Thyroid gland (tissue), 4 donors: ENCODE measurements around the gene CD200R1L. TPM values are rescaled to one million over a fixed set of nuclear protein-coding genes. Genes with fewer than 3 reads are reported as not detected.
"Not testable (repeated sequence)": the region's sequence is repeated elsewhere in the genome, so short reads cannot be mapped to it uniquely, and the experiment has no call there.

Experiments
- DNase-seq, 2 donors: peaks; one replicate each; pipeline ENCODE4 v3.0.0-alpha.2; 2019
- H3K27ac ChIP-seq, 3 donors: fragments of 200-600 bp; sonication (generic); 1 replicate in 2 of 3; 2 replicates in 1 of 3; pipeline ENCODE4 v1.5.1; 2016 to 2019; ENCODE audit warnings: mild to moderate bottlenecking in 1 of 3, moderate library complexity in 1 of 3
- H3K27me3 ChIP-seq: fragments of 200-600 bp; sonication (generic); one replicate; pipeline ENCODE4 v1.5.1; 2019
- H3K36me3 ChIP-seq, 2 donors: fragments of 200-600 bp; sonication (generic); one replicate each; pipeline ENCODE4 v1.5.1; 2016 to 2019
- H3K4me1 ChIP-seq, 2 donors: fragments of 200-600 bp; sonication (generic); one replicate each; pipeline ENCODE4 v1.5.1; 2017 to 2019
- H3K4me3 ChIP-seq, 3 donors: fragments of 200-600 bp; sonication (generic); replicated peaks in 1 of 3; 1 replicate in 2 of 3; 2 replicates in 1 of 3; pipeline ENCODE4 v1.5.1; 2016; ENCODE audit warnings: mild to moderate bottlenecking in 1 of 3
- H3K9me3 ChIP-seq: fragments of 200-600 bp; sonication (generic); one replicate; pipeline ENCODE4 v1.5.1; 2017
- CTCF ChIP-seq, 6 experiments: fragments of 200-600 bp in 3 of 6; fragments of 450-650 bp in 3 of 6; sonication (generic) in 3 of 6; IDR thresholded peaks; one replicate each; pipeline ENCODE4 v1.5.1; 2016 to 2019; ENCODE audit warnings: antibody characterized with exemption in 6 of 6, mild to moderate bottlenecking in 2 of 6, inconsistent platforms in 1 of 6, moderate library complexity in 1 of 6
- POLR2A ChIP-seq, 2 donors: fragments of 450-650 bp; IDR thresholded peaks; one replicate each; pipeline ENCODE4 v1.6.1; 2017; ENCODE audit warnings: antibody characterized with exemption in 2 of 2, mild to moderate bottlenecking in 2 of 2, moderate library complexity in 1 of 2
- WGBS, 2 donors: methylation state at CpG; one replicate each; pipeline ENCODE4 v1.1.5; 2017; 5-methylcytosine and 5-hydroxymethylcytosine counted together
- intact Hi-C: fragments of 100-400 bp; cut with DNase I; formaldehyde crosslinking; loops from one replicate; pipeline ENCODE4 v1.15.1; 2023
- total RNA-seq, 4 donors: library from RNA; depleted of rRNA; stranded (reverse); fragments of >200 nt; gene quantifications; one replicate each; pipeline ENCODE4 v1.2.3, GENCODE V29; 2016

CD200R1L gene
- total RNA-seq, 4 donors from 2014 or later = not detected

GRCh38 chr3:112855883-112856282, 9.2 kb upstream of the CD200R1L start:
- no peak for DNase-seq
- intact Hi-C loops = no loop called here
- Histone ChIP-seq H3K27ac (no peak overlapping the region), H3K4me1 (no peaks in the 10 kb centered on the region), H3K27me3 (no peaks in the 10 kb centered on the region), H3K9me3 (no peaks in the 10 kb centered on the region), H3K4me3 (no peak overlapping the region), H3K36me3 (no peaks in the 10 kb centered on the region)
- TF ChIP-seq CTCF (IDR thresholded peaks at IDR 0.05) (no peak), POLR2A (IDR thresholded peaks at IDR 0.05) (no peak)

- H3K9me3 ChIP-seq, H3K36me3 ChIP-seq, H3K4me3 ChIP-seq, DNase-seq, H3K4me1 ChIP-seq, intact Hi-C loops, H3K27me3 ChIP-seq, H3K27ac ChIP-seq: not testable (repeated sequence)
- 61% methylated on average over 3 of the region's 3 CpGs for WGBS, 2 donors
These were observed 8.4 kb upstream of the CD200R1L start for GRCh38 chr3:112855074-112855473.

GRCh38 chr3:112848196-112848595, 1.5 kb upstream of the CD200R1L start:
- H3K9me3 ChIP-seq = no peaks in the 10 kb centered on the region
- no peaks in the 10 kb centered on the region for H3K27me3 ChIP-seq
- TF ChIP-seq POLR2A (IDR thresholded peaks at IDR 0.05) (no peak), CTCF (IDR thresholded peaks at IDR 0.05) (no peak)
- no peak overlapping the region for H3K27ac ChIP-seq
- no peak for DNase-seq
- no peaks in the 10 kb centered on the region for H3K4me1 ChIP-seq
- no peak overlapping the region for H3K4me3 ChIP-seq
- intact Hi-C loops = no loop called here
- H3K36me3 ChIP-seq = no peaks in the 10 kb centered on the region
- WGBS, 2 donors = 51 to 55% methylated on average over 3 of the region's 3 CpGs

GRCh38 chr3:112847692-112848091, 1.0 kb upstream of the CD200R1L start:
- Histone ChIP-seq H3K4me1 (no peaks in the 10 kb centered on the region), H3K36me3 (no peaks in the 10 kb centered on the region), H3K27ac (no peak overlapping the region), H3K9me3 (no peaks in the 10 kb centered on the region), H3K4me3 (no peak overlapping the region), H3K27me3 (no peaks in the 10 kb centered on the region)
- WGBS, 2 donors = 79 to 83% methylated on average over 3 of the region's 3 CpGs
- TF ChIP-seq CTCF (IDR thresholded peaks at IDR 0.05) = no peak
- no peak for TF ChIP-seq POLR2A (IDR thresholded peaks at IDR 0.05)
- DNase-seq = no peak
- intact Hi-C loops = no loop called here

GRCh38 chr3:112845772-112846171, 892 bp downstream of the CD200R1L start:
- no peak for DNase-seq
- H3K4me3 ChIP-seq = no peak overlapping the region
- intact Hi-C loops = no loop called here
- no peaks in the 10 kb centered on the region for H3K9me3 ChIP-seq
- H3K4me1 ChIP-seq = no peaks in the 10 kb centered on the region
- no peaks in the 10 kb centered on the region for H3K36me3 ChIP-seq
- WGBS, 2 donors = 91 to 94% methylated on average over 1 of the region's 1 CpG
- H3K27me3 ChIP-seq = no peaks in the 10 kb centered on the region
- no peak overlapping the region for H3K27ac ChIP-seq
- TF ChIP-seq CTCF (IDR thresholded peaks at IDR 0.05) = no peak
- TF ChIP-seq POLR2A (IDR thresholded peaks at IDR 0.05) = no peak

GRCh38 chr3:112829046-112829445, 17.6 kb downstream of the CD200R1L start:
- H3K9me3 ChIP-seq = no peaks in the 10 kb centered on the region
- TF ChIP-seq CTCF (IDR thresholded peaks at IDR 0.05) (no peak), POLR2A (IDR thresholded peaks at IDR 0.05) (no peak)
- intact Hi-C loops = no loop called here
- WGBS, 2 donors = 70 to 73% methylated on average over 4 of the region's 4 CpGs
- no peaks in the 10 kb centered on the region for H3K27me3 ChIP-seq
- no peak overlapping the region for H3K4me3 ChIP-seq
- no peaks in the 10 kb centered on the region for H3K36me3 ChIP-seq
- H3K4me1 ChIP-seq = no peaks in the 10 kb centered on the region
- DNase-seq = peak; percentile 72 to 80
- H3K27ac ChIP-seq = no peak overlapping the region
